Thyroid gland (tissue), 4 donors: ENCODE data around the gene ZNF621. TPM values are rescaled to one million over a fixed set of nuclear protein-coding genes. Genes with fewer than 3 reads are reported as not detected.

Experiments
- small RNA-seq: library from RNA; depleted of rRNA; stranded (forward); fragments of <200 nt; gene quantifications from one replicate; pipeline ENCODE3, GENCODE V24; 2016
- total RNA-seq, 4 donors: library from RNA; depleted of rRNA; stranded (reverse); fragments of >200 nt; gene quantifications; one replicate each; pipeline ENCODE4 v1.2.3, GENCODE V29; 2016

The ZNF621 gene
- total RNA-seq, 4 donors from 2014 or later, result 15.8 to 28.1 (median 23.4) TPM

Small RNA genes within 50 kb of the gene (small RNA-seq; reads per million reads assigned to genes)
- 0.28 reads per million for gene RNU5B-2P

Other genes with a start within 250 kb of the ZNF621 start
- gene EIF1B, start 215.3 kb upstream of the ZNF621 start, total RNA-seq, result 10 to 100 TPM; 20.9 to 46.1 (median 24.1) TPM
- gene ENTPD3, start 137.8 kb upstream of the ZNF621 start, total RNA-seq, result 1 to 10 TPM; 2.1 to 5.7 (median 4.9) TPM
- gene RPL14, start 67.6 kb upstream of the ZNF621 start, total RNA-seq, result 100 to 1,000 TPM; 272 to 723 (median 339) TPM
- gene ZNF619, start 47.8 kb upstream of the ZNF621 start, total RNA-seq, result 10 to 100 TPM in 1 of 4 donors, 1 to 10 TPM in 3; 8.2 to 10.2 (median 9.7) TPM
- 1 to 10 TPM; 5.6 to 8.6 (median 7.0) TPM for gene ZNF620, start 18.9 kb upstream of the ZNF621 start, total RNA-seq